Stimulated activated CD4-positive, alpha-beta T cell treated with anti-CD3 and anti-CD28 coated beads, Interleukin-4, amount 100 ng/mL, for 1 hour (primary cell): ENCODE data around the gene SMYD4.
"Not testable (repeated sequence)": the region's sequence is repeated elsewhere in the genome, so short reads cannot be mapped to it uniquely, and the experiment has no call there.

Source experiments
- DNase-seq: peaks from one replicate; pipeline ENCODE4 v3.0.0-alpha.2; 2020

The SMYD4 gene

DNA sequence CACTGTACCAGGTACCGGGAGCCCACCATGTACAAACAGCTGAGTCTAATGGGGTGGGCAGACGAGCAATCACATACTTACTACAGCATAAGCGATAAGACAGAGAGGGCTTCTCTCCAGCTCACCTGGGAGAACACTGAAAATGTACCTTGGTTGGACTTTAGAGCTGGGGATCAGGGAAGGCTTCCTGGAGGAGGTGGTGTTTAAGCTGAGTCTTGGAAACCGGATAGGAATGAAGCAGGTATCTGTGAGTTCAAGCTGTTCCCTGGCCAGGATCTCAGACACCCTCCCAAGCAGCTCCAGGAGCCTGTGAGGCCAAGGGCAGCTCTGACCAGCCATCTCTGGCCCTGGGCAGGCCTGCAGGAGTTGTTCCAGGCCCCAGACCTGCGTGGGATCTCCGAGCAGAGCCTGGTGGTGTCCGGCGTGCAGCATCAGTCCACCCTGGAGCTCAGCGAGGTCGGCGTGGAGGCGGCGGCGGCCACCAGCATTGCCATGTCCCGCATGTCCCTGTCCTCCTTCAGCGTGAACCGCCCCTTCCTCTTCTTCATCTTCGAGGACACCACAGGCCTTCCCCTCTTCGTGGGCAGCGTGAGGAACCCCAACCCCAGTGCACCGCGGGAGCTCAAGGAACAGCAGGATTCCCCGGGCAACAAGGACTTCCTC lies 75.8 kb downstream of the SMYD4 start:
- DNase-seq = no peak

DNA sequence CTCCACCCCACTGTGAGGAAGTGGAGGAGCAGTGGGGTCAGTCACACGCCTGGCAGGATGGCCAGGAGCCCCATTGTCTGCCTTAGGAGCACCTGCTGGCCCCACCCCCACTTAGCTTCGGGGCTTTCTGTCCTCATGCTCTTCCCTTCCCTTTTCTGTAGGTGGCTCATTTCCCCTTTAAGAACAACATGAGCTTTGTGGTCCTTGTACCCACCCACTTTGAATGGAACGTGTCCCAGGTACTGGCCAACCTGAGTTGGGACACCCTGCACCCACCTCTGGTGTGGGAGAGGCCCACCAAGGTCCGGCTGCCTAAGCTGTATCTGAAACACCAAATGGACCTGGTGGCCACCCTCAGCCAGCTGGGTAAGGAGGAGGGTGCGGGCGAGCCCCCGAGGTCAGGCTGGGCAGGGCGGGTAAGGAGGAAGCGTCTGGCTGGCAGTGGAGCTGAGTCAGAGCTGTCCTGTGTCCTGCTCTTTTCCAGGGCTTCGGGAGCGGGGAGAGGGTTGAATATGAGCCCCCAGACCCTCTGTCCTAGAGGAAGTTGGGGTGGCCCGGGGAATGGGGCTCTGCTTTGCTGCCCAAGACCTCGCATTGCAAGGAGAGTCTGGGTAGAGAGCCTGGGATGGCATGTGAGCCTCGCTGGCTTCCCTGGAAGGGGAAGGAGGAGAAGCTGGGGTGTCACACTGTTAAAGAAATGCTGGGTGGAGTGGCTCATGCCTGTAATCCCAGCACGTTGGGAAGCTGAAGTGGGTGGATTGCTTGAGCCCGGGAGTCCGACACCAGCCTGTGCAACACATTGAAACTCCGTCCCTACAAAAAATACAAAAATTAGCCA lies 77.1 kb downstream of the SMYD4 start:
- no peak for DNase-seq

DNA sequence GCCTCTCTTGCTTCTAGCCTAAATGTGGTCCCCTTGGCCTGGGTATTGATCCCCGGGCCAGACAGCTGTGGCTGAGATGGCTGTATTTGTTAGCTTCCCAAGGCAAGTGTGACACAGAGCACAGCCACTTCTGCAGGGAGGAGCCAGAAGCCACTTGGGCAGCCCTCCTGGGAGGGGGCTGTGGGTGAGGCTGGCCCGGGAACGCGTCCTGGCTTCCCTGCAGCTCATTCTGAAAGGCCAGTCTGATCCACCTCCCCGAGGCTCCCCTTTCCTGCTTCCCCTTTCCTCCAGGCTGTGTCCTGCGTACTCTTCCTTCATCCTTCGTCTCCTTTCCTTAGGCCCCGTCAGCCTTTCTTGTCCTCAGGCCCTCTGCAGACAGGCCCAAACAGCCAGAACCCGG lies 79.1 kb downstream of the SMYD4 start:
- no peak for DNase-seq

DNA sequence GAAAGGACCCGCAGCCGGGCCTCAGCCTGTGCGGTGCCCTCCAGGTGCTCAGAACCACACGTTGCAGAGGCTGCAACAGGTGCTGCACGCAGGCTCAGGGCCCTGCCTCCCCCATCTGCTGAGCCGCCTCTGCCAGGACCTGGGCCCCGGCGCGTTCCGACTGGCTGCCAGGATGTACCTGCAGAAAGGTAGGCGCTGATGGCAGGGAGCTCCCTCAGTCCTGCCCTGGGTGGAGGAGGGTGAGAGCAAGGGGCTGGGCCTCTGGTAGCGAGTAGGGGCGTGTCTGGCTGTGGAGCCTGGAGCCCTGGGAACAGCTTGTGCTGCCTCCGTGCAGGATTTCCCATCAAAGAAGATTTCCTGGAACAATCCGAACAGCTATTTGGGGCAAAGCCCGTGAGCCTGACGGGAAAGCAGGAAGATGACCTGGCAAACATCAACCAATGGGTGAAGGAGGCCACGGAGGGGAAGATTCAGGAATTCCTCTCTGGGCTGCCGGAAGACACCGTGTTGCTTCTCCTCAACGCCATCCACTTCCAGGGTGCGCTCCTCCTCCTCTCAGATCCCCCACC lies 82.6 kb downstream of the SMYD4 start:
- no peak for DNase-seq

DNA sequence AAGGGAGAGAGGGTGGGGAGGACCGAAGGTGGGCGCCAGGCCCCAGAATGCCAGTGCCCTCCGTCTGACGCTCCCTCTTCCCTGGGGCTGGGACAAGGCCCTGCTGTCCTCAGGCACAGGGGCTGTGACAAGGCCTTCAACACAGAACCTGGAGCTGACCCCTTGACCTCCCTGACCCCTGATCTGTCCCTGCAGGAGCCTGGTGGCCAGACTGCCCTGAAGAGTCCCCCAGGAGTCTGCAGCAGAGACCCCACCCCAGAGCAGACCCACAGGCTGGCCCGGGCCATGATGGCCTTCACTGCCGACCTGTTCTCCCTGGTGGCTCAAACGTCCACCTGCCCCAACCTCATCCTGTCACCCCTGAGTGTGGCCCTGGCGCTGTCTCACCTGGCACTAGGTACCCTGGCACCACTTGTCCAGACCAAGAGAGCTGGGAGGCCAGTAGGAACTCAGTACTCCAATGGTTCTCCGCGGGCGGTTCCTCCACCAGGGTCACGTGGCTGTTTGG lies 84.1 kb downstream of the SMYD4 start:
- DNase-seq = no peak

DNA sequence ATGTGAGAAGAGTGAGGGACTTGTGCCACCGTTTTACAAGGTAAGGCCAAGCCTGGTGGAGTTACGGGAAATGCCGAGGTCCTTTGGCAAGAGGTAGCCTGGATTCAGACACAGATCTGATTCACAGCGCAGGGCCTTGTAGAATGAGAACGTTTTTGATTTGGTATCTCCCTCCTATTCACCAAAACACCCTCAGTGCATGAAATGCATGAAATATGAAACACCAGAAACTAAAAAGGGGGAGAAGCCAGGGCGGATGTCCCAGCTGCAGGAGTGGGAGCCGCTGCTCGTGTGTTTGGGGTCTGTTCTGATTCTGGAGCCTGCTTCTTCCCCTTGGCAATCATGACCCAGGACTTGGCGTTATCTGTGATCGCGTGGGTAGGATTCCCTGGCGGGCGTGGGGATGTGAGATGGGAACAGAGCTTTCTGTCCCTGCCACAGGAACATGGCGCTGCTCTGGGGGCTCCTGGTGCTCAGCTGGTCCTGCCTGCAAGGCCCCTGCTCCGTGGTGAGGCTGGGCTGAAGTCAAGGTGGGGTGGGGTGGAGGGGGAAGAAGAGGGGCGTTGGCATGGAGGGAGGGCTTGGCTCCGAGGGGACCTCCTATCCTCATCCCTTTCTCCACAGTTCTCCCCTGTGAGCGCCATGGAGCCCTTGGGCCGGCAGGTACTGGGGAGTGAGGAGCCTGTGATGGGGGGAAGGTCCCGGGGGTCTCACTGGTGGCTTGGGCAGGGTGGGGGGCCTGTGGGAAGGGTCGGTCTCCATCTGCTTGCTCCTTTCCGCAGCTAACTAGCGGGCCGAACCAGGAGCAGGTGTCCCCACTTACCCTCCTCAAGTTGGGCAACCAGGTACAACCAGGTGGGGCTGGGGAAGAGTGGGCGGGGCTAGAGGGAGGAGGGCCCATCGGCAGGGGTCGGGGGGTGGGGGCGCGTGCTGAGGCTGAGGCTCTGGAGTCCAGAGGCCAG lies 84.9 kb downstream of the SMYD4 start:
- no peak for DNase-seq

DNA sequence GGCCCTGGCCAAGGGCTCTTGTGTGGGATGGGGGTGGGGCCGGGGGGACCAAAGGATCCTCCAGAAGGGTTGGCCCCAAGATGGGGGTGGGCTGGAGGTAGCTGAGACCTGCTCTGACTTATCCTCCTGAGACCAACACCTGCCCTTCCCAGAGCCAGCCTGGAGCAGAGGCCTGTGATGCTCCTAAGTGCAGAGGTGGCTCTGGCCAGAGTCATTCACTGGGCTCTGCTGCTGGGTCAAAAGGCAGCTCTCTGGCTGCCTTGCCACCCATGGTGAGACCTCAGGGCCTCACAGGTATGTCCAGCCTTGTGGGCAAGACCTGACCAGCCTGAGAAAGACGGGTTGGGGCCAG lies 86.6 kb downstream of the SMYD4 start:
- no peak for DNase-seq

DNA sequence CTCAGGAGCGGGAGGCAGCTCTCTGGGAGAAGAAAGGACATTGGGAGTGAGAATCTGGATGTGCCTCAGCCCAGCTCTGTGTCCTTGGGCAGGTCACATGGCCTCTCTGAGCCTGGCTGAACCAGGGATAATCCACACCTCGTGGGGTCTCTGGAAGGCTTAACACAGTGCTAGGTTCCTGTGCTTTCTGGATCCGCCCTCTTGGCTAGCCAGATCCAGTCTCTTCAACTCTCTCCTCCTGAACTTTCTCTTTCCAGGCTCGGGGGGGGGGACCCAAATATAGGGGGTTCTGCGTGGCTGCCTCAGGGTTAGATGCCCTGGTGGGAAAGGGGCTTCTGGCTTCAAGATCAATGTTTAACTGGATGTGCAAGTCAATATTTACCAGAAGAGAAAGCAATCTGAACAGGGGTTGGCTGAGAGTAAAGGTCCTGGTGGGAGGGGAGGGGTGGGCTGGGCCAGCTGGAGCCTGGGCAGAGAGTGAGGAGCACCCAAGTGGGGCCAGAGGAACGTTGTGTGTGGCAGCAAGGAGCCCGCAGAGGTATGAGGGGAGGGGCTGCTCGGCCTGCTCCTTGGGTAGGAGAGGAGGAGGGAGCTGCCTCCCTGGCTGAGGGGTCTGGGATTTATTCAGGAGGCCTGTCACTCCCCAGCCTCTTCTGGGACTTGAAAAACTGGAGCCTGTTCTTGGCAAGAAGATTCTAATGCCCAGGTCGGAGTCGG lies 87.2 kb downstream of the SMYD4 start, which contains the start of gene SERPINF2:
TSS of gene SERPINF2 (plus strand) at position 501 of the 717 bp plus-strand sequence. CDS start 2,125 bp downstream, outside the sequence.
- DNase-seq = no peak

DNA sequence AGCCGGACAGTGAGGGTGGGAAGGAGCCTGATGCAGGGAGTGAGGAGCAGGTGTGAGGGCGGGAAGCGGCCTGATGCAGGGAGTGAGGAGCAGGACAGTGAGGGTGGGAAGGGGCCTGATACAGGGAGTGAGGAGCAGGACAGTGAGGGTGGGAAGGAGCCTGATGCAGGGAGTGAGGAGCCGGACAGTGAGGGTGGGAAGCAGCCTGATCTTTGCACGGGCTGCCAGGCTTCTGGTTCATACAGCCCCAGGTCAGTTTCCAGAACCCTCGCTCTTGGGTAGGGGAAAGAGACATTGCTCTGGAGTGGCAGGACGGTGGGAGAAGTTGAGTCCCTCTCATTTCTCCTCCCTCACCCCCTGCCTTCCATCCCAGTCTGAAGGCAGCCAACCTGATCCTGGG lies 87.8 kb downstream of the SMYD4 start:
- DNase-seq = not testable (repeated sequence)

DNA sequence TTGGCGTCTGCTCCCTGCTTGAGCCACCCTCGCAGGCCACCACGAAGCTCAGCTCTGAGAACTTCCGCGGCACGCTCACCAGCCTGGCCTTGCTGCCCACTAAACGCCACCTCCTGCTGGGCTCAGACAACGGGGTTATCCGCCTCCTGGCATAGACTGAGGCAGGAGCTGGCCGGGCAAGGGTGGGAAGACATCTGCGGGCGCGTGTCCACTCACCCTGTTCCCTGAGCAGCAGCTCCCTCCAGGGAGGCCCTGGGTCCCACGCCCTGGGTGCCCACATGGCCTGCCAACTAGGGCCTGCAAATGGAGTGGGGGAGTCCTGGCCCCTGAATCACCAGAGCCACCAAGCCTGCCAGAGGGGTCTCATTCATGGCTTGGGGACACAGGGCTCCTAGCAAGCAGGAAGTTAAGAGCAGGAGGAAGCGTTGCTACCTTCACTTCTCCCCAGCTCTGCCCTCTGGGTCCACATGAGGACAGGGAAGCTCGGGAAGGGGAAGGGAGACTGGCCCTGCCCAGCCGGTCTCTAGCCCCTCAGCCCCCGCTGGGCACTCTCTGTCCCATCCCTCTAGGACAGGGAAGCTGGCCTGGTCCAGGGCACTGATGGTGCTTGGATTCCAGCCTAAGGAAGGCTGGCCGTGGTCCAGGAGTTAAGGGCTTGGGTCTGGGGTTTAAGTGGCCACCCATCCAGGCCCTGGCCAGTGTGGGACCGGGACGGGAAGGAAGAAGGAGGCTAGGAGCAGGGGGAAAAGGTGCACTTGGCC lies 92.0 kb downstream of the SMYD4 start:
- DNase-seq = no peak

DNA sequence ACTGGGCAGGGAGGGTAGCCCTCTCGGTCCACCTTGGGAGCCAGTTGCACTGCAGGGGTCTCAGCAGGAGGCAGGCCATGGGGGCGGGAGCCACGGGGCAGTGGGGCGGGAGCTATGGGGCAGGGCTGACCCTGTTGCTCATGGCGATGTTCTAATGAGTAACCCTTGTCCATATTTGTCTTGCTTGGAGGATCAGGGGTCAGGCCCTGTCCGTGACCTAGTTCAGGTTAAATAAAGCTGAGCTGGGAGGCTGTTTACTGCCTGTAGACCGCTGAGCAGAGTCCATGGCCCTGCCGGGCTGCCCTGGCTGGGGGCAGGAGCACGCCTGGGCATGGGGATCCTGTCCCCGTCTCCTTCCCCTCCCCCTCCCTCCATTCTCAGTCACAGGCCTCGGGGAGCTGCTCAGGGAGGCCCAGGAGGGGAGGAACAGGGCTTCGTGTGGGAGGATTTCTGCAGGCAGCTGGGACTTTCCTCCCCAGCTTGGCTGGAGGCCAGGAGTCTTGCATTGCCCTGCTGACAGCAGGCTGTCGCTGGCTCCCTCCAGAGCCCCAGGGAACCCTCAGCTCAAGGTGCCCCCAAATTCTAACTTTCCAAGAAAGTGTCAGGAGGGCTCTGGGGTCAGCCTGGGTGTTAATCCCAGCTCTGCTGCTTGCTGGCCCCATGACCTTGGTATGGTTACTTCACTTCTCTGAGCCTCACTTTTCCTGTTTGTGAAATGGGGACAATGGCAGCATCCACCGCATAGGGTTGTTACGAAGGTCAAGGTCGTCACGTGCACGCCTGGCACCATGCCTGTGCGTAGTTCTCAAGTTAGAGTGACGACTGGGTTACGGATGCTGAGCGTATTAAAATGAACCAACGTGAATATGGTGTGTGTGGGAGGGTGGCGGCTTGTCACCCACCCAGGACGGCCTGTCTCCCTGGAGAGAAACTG lies 93.1 kb downstream of the SMYD4 start:
- DNase-seq = peak; percentile 68

DNA sequence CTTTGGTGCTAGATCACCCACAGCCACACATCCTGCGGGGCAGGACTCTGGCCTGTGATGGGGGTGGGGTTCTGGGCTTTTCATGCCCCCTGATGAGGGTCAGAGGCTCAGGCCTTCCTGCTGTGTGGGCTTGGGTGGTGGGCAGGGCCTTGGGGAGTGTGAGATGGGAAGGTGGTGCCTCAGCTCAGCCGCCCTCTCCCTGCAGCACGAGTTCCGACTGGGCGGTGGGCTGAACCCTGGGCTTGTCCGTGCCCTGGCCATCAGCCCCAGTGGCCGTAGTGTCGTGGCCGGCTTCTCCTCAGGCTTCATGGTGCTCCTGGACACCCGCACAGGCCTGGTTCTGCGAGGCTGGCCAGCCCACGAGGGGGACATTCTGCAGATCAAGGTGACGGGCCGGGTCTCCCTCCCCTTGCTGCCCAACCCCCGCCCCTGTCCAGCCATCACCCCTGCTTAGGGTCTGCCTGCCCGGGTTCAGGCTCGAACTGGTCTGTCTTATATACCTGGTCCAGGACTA lies 93.8 kb downstream of the SMYD4 start:
- no peak for DNase-seq

DNA sequence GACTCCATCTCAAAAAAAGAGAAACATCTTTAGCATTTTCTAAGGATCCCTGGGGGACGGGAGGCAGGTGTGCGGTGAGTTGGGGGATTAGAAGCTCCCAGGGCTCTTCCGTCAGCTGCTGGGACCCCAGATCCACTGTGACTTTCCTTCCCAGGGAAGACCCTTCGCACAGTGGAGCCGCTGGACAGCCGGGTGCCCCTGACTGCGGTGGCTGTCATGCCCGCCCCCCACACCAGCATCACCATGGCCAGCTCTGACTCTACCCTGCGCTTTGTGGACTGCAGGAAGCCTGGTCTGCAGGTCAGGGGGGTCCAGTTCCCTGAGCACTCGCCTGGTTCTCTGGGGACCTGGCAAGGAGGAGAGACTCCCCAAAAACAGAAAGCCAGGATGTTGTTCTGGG lies 94.3 kb downstream of the SMYD4 start:
- DNase-seq = no peak

DNA sequence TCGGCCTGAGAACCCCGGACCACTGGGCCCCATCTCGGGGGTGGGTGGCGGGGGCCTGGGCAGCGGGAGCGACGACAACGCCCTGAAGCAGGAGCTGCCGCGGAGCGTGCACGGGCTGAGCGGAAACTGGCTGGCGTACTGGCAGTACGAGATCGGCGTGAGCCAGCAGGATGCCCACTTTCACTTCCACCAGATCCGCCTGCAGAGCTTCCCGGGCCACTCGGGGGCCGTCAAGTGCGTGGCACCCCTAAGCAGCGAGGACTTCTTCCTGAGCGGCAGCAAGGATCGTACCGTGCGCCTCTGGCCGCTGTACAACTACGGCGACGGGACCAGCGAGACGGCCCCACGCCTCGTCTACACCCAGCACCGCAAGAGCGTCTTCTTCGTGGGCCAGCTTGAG lies 95.9 kb downstream of the SMYD4 start:
- DNase-seq = no peak

DNA sequence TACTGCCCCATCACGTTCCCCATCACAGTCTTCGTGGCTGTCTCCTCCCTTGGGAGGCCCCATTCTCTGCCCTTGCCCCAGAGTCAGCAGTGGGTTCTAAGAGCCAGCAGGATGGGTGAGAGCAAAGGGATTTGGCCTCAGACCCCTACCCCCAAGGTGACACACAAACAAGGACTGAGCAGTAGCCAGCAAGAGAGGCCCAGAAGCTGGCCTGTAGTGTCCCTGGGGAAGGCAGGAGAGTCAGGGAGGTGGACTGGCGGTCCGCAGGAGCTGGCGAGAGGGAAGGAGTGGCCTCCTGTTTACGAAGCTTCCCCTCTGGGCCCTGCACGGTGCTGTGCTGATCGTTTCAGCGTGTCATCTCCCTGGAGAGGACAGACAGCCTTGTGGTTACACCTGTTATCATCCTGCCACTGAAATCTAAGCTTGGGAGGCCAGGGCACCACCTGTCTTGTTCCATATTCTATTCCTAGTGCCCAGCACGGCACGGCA lies 96.8 kb downstream of the SMYD4 start:
- no peak for DNase-seq

DNA sequence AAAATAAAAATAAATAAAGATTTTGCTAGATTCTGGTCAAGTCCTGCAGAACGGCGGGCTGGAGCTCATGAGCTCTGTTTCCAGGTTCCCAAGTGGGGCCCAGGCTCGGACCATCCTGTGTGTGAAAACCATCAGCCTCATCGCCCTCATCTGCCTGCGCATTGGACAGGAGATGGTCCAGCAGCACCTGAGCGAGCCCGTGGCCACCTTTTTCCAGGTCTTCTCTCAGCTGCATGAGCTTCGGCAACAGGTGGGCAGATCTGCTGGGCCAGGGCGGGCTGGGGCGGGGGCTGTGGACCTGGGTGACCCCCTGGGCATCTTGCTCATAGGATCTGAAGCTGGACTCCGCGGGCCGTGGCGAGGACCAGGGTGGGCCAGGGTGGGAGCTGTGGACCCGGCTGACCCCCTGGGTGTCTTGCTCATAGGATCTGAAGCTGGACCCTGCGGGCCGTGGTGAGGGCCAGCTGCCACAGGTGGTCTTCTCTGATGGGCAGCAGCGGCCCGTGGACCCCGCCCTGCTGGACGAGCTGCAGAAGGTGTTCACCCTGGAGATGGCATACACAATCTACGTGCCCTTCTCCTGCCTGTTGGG lies 97.4 kb downstream of the SMYD4 start:
- DNase-seq = no peak

DNA sequence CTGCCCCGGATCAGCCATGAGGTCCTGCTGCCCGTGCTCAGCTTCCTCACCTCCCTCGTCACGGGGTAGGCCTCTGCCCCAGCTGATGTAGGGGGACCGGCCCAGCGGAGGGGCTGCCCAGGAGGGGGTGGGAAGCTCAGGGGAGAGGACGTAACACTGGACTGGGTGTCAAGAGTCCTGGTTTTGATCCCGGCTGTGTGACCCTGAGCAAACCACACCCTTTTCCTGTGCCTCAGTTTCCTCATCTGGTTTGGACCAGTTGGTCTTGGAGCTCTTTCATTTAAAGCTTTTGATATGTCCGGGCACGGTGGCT lies 98.6 kb downstream of the SMYD4 start:
- DNase-seq = no peak

DNA sequence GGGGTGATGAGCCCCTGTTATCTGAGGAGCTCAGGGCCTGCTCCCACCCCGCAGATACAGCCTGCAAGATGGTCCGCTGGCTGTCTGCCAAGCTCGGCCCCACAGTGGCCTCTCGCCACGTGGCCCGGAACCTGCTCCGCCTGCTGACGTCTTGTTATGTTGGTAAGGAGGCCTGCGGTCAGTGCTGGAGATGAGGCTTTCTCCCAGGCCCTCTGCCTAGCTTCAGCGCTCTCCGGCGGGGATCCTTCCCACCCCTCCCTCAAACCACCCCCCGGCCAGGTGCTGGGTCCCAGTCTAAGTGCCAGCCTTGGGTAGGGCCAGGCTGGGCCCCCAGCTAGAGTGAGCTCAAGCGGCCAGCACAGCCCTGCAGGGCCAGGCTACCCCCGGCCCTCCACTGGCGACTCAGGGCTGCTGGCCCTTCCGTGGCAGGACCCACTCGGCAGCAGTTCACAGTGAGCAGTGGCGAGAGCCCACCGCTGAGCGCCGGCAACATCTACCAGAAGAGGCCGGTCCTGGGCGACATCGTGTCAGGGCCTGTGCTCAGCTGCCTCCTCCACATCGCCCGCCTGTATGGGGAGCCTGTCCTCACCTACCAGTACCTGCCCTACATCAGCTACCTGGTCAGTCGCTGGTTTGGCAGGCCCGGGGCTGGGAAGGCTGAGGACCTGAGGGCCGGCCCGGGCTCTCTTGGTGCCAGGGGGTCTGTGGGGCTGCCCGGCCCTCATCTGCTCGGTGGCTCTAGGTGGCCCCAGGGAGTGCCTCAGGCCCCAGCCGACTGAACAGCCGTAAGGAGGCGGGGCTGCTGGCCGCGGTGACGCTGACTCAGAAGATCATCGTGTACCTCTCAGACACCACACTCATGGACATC lies 99.1 kb downstream of the SMYD4 start:
- DNase-seq = no peak

DNA sequence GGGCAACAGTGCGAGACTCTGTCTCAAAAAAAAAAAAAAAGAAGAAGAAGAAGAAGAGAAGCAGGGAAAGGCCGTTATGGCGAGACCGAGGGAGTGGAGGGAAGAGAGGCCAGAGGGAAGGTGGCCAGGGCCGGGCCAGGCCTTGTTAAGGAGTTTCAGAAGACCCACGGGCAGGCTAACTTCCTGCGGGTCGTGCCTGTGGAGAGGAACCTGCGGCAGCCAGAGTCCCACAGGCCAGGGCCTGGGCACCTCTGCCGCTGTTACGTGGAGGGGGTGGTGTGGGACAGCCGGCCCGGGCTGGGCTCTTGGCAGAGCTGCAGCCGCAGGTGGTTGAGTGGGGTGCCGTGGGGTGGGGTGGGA lies 99.8 kb downstream of the SMYD4 start:
- no peak for DNase-seq
